Measurements from ENCODE around the gene CSNK1G2.

DNA sequence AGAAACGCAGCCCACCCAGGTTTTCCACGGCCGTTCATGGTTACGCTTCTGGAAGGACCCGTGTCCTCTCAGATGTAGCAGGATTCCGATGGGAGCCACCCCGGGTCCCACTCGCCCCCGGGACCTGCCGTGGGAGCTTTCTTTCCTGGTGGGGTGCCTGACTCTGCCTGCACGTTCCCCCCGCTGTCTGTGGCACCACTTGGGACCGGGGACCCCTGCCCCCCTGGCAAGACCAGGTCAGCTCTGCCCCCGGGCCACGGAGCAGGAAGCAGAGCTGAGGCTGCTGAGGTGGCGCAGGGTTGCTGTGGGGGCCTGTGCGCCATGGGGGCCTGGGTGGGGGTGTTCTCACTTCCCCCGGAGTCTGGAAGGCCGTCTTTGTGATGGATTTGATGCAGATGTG lies 12.1 kb downstream of the CSNK1G2 start:
- no peak for TF ChIP-seq ZNF219 (CRISPR knock-in tag; IDR thresholded peaks at IDR 0.05; ENCODE audit: borderline replicate concordance)
- no peak for TF ChIP-seq SP1 (CRISPR knock-in tag; conservative IDR thresholded peaks at IDR 0.05)
- TF ChIP-seq, protein P1, sequence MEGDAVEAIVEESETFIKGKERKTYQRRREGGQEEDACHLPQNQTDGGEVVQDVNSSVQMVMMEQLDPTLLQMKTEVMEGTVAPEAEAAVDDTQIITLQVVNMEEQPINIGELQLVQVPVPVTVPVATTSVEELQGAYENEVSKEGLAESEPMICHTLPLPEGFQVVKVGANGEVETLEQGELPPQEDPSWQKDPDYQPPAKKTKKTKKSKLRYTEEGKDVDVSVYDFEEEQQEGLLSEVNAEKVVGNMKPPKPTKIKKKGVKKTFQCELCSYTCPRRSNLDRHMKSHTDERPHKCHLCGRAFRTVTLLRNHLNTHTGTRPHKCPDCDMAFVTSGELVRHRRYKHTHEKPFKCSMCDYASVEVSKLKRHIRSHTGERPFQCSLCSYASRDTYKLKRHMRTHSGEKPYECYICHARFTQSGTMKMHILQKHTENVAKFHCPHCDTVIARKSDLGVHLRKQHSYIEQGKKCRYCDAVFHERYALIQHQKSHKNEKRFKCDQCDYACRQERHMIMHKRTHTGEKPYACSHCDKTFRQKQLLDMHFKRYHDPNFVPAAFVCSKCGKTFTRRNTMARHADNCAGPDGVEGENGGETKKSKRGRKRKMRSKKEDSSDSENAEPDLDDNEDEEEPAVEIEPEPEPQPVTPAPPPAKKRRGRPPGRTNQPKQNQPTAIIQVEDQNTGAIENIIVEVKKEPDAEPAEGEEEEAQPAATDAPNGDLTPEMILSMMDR (IDR thresholded peaks at IDR 0.05), result no peak
- TF ChIP-seq IRF2 (CRISPR knock-in tag; IDR thresholded peaks at IDR 0.05; ENCODE audit: borderline replicate concordance, low read depth), result no peak

Measured in WTC11 (cell line).